ENCODE measurements around the gene ABCA3. TPM values are rescaled to one million over a fixed set of nuclear protein-coding genes. Genes with fewer than 3 reads are reported as not detected.

ABCA3 gene
- total and polyA plus RNA-seq, 2 of the 8 experiments (the other 6 are each of a cell fraction or from before 2014, with no cell fraction given): 5.7 to 7.9 TPM

GRCh38 chr16:2231016-2231931 is 109.3 kb downstream of the ABCA3 start (continued):
- TF ChIP-seq RNF2 (IDR thresholded peaks at IDR 0.05; ENCODE audit: borderline replicate concordance, low read depth, low read length, missing control alignments, poor library complexity, severe bottlenecking): no peak
- TF ChIP-seq KDM1A (IDR thresholded peaks at IDR 0.05; ENCODE audit: borderline replicate concordance, low read length): no peak

Measured in H1 (cell line).